NCI-H128 (cell line): Measurements from ENCODE around the gene FGFBP1.
"Not testable (repeated sequence)": the region's sequence is repeated elsewhere in the genome, so short reads cannot be mapped to it uniquely, and the experiment has no call there.

Source experiments
- DNase-seq: peaks from one replicate; lab custom pipeline; 2025; ENCODE audit not compliant: unreplicated experiment; lab: John Stamatoyannopoulos, UW

Gene FGFBP1

GRCh38 chr4:15947684-15948083 is 9.1 kb upstream of the FGFBP1 start:
- DNase-seq = no peak

DNA sequence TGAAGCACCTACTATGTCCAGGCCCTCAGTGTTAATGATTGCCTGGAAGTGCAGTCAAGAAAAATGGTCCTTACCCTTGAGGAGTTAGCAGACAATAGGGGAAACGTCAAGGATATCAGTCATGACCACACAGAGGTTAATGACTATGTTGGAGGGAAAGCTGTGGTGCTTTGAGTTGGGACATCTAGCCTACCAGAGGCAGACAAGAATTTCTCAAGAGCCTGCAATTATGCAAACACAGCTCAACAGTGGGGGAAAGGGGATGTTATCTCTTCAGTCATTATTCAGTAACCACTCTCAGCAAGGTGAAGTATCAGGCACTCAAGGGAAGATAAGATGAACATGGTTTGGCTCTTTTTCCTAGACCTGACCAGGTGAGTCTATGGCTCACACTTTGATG is 7.0 kb upstream of the FGFBP1 start:
- DNase-seq = no peak

DNA sequence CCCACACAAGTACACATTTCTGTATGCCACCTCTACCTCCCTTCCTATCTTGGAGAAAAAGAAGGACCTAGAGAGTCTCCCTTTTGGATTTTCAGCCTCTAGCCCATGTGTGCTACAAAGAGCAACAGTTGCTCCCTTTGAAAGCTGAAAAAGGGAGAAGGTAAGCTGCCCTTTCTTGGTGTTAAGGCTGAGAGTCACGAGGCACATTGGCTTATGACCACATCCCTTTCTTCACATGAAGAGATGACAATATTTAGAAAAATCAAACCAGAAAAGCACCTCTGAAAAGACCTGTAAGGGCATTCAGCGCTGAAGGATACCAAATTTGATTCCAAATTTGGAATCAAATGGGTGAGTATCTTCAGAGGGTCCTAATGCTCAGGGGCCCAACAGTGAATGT is 6.4 kb upstream of the FGFBP1 start:
- DNase-seq = no peak

DNA sequence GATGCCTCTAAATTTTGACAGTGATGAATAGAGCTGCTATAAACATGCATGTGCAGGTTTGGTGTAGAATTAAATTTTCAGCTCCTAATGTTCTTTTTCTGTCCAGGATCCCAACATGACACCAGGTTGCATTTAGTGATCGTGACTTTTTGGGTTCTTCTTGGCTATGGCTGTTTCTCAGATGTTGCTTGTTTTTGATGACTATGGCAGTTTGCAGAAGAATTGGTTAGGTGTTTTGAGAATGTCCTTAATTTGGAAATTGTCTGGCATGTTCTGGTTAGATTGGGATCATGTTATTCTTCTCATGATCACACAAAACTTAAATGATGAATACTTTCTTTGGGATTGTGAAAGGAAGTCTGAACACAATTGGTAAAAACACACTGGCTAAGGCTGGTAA is 3.7 kb upstream of the FGFBP1 start:
- DNase-seq = no peak

GRCh38 chr4:15938182-15938581 is 358 bp downstream of the FGFBP1 start:
- no peak for DNase-seq

DNA sequence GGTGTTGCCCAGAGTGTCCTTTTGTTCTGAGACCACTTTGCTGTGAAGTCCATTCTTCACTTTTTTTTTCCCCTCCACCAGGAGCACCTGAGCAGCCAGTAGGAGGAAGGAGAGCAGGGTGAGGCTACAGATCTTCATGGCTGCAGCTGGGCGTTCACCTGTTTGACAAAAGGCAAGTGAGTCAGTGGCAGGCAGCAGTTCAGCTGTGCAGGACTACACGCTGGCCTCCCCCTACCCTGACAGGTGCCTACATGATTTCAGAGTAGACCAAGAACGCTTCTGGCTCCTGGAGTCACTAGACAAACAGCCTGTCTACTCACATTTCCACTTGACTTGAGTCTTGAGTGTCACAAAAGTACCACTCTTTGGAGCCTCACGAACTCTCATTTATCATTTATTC is 2.0 kb downstream of the FGFBP1 start:
- DNase-seq = no peak

- DNase-seq = no peak
Observed at GRCh38 chr4:15935504-15936402, 2.8 kb downstream of the FGFBP1 start.

DNA sequence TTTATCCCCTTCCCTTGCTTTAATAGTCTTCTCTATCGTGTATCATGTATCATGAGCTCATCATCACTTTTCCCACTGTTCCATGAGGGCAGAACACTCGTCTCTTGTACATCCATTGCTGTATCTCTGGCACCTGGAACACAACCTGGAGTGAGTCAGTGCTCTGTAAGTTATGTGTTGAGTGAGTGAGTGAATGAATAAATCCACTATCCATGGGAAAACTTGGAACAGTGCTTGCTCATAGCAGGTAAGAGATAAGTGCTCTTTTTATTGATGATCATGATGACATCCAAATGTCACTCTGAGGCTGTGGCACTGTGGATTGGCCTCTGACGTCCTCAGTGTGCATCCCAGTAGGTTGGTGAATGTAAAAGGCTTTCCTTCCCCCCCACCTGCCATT is 4.3 kb downstream of the FGFBP1 start:
- no peak for DNase-seq

DNA sequence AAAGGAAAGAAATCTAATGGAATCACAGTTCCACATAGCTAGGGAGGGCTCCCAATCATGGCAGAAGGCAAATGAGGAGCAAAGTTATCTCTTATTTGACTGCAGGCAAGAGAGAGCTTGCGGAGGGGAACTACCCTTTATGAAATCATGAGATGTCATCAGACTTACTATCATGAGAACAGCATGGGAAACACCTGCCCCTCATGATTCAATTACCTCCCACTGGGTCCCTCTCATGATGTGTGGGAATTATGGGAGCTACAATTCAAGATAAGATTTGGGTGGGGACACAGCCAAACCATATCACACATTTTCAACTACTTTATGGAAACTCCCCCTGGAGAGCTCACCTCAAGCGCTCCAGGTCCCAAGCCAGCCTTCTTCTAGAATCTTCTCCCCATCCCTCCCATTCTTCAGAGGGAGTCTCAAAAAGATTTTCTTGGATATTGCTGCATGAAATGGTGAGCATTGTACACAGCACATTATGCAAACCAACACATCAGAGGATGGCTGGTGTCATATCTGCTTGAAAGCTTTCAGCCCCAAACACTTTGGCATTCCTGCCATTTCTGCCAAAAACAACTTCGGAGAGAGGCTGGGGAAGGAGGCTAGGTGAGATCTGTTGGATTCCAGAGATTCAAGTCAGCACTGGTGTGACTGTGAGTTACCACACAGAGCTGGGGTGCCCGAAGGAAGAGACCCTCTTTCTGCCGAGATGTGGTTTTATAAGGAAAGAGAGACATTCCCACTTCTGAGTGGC is 6.9 kb downstream of the FGFBP1 start:
- no peak for DNase-seq

- no peak for DNase-seq
Observed at GRCh38 chr4:15930314-15930713, 8.2 kb downstream of the FGFBP1 start.

DNA sequence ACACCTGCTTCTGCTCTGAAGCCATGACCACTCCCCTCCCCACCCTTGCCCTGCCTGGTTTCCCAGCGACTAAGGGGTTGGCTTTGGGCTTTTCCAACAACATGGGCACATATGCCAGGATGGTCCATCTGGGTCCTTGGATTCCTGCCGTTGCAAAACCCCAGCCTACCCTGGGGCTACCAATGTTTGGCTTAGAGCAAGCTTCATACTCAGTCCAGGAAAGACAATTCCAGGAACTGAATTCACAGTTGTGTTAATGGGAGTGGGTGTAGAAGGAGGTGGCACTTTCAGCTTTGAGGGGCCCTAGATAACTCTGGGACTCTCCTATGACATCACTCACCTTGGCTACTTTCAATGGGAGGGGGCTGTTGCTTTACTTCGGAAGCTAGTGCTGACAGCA is 9.0 kb downstream of the FGFBP1 start:
- no peak for DNase-seq

DNA sequence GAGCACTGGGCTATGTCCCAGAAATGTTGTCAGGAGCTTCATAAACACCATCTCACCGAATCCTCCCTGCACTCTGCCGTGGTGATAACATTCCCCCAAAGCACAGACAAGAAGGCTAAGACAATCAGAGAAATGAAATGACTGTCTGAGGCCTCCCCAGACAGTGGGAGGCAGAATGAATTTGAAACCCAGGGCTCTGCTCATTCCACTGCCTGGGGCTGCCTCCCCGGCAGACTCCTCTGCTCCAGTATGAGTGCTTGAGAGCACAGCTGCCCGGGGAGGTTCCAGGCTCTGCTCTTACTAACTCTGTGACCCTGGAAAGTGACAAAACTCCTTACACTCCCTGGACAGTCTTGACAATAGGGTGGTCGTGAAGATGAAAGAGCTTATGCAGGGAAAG is 9.7 kb downstream of the FGFBP1 start:
- no peak for DNase-seq

DNA sequence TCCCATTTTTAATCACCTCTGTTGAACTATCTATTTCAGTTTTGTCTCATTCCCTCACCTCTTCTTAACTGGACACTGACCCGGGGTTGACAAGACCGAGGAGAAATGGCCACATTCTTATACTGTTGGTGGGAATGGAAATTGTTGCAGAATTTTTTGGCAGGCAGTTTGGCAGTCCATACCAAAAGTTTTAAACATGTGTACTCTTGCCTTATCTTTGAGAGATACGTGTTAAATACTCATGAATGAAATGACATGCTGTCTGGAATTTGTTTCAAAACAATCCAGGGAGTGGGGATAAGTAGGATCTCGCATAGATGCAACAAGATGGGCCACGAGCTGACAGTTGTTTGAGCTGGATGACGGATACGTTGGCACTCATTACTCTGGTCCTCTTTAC is 12.1 kb downstream of the FGFBP1 start:
- DNase-seq = no peak

- DNase-seq = no peak
Observed at GRCh38 chr4:15925830-15926229, 12.7 kb downstream of the FGFBP1 start.

DNA sequence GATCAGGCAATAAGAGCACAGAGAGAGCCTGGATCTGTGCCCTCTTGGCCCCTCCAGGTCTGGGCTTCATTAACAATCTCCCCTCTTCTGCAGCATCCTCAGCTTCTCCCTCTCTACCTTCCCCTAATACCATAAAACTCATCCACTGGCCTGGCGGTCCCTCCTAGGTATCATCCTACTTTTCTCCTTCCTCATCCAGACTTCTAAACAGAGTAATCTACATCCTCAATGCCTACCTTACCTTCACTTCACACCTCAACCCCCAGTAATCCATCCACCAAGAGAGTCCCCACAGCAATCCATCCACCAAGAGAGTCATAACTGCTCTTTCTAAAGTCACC is 17.0 kb downstream of the FGFBP1 start:
- DNase-seq = no peak

DNA sequence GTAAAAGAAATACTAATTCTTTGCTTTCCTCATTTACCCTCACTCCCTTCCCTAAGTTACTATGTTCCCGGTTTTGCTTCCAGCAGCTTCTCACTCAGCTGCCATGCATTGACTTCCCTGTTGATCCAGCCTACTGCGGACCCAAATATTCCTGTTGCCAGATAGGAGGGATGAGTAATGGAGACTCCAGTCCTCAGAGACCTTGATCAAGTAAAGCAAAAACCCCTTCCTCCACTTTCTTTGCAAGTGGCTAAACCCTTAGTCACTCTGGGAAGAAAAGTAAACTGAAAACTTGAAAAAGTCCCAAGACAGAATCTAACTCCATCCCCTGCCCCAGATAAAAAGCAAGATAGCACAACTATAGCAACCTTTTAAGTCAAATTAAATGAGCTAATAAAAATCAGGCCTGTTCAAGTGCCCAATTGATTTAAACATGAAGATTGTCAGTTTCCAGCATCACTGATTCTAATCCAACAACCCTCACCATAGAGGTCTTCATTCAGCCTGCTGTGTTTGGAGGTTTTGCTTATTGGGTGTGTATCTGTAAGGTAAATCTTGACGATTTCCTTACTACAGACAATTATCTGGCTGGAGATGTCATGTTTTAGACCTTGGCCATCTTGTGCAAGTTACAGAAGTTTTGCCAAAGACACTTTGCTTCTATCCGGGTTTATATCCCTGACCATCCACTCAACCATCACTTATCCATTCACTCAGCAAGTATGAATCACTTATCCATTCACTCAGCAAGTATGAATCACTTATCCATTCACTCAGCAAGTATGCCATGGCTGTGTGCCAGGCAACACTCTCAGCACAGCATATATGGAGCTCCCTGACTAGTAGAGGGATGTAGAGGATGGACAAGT is 17.6 kb downstream of the FGFBP1 start:
- no peak for DNase-seq

- no peak for DNase-seq
Observed at GRCh38 chr4:15918484-15919129, 19.9 kb downstream of the FGFBP1 start.

- no peak for DNase-seq
Observed at GRCh38 chr4:15917297-15917696, 21.2 kb downstream of the FGFBP1 start.

DNA sequence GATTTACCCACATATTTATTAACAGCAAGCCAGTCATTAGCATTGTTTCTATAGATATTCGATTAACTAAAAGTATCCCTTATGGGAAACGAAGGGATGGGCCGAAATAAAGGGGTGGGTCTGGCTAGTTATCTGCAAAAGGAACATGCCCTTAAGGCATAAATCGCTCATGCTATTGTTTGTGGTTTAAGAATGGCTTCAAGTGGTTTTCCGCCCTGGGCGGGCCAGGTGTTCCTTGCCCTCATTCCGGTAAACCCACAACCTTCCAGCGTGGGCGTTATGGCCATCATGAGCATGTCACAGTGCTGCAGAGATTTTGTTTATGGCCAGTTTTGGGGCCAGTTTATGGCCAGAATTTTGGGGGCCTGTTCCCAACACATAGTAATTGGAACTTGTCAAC is 22.2 kb downstream of the FGFBP1 start:
- DNase-seq = not testable (repeated sequence)

DNA sequence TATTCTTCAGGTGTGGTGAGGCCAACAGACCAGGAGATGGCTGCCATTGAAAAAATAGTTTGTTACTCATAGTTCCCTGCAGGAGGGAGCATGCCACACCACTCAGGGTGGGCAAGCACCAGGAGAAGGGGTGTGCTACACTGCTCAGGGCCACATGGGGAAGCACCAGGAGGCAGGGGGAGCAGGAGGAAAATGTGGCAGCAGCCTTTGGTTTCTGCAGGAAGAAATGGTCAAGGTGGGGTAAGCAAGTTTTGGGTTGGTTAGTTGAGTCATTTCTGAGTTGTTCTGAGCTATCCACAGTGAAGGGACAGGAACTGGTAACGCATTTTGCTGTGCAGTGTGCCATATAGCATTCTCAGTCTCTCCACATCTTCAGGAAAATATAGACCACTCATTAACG is 23.8 kb downstream of the FGFBP1 start:
- DNase-seq = no peak

DNA sequence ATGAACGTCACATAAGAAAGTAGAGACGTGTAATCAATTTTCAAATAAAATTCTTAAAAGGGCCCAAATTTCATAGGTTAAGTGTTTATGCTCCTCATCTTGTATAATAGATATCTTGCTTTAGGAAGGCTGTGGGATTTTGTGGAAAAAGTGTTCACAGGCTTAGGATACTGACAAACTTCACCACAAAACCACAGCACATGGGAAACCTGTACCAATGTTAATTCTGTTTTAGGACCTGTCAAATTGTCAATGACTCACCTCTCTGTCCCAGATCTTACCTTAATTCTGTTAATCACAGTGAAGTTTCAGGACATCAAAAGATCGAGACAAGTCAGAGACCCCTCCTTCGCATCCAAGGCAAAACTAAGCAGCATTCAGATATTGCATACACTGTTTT is 24.2 kb downstream of the FGFBP1 start:
- DNase-seq = no peak
